ENCODE measurements around the gene DSG3. TPM values are rescaled to one million over a fixed set of nuclear protein-coding genes. Genes with fewer than 3 reads are reported as not detected.

The DSG3 gene
- total and polyA plus RNA-seq, 2 of the 13 experiments (the other 11 are each of a cell fraction or from before 2014, with no cell fraction given) = not detected

DNA sequence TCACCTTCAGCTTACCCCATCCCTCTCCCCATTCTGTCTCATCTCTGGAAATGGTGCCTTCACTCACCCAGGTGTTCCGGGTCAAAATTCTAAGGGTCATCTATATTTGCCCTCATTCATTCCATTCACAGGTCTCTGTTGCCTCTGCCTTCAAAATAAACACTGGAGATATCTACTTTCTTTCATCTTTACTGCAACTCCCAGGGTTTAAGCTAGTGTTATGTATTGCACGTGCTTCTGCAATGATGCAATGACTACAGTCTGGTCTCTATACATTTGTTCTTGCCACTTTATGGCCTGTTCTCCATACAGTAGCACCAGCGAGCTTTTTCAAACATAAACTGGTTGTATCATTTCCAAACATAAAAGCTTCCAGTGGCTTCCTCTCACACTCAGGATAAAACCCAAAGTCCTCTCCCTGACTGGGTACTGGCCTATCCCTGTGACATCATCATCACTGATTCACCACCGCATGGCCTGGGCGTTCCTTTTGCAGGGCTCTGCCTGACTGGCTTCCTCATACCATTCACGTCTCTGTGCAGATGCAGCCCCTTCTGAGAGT lies 64.7 kb downstream of the DSG3 start (continued):
- TF ChIP-seq, protein P1, sequence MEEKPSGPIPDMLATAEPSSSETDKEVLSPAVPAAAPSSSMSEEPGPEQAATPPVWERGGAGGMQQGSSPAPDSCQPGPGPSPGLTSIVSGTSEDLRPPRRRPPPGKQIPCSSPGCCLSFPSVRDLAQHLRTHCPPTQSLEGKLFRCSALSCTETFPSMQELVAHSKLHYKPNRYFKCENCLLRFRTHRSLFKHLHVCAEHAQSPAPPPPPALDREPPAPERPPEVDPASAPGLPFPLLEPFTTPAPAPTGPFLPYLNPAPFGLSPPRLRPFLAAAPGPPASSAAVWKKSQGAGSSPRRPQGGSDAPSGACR (CRISPR knock-in tag; IDR thresholded peaks at IDR 0.05) = peak; percentile 53; the same call in 1 of the 2 replicates
- TF ChIP-seq ETV6 (CRISPR knock-in tag; conservative IDR thresholded peaks at IDR 0.05) (0 out of 2 replicates have a peak, but pooled peaks have one; percentile 40), HNF4G (IDR thresholded peaks at IDR 0.05; ENCODE audit: borderline replicate concordance, low read depth, low read length) (peak; percentile 56; the same call in 1 of the 2 replicates), HNF4G (CRISPR knock-in tag; IDR thresholded peaks at IDR 0.05; ENCODE audit: borderline replicate concordance, low read depth) (no peak), MTA3 (CRISPR knock-in tag; IDR thresholded peaks at IDR 0.05) (no peak), MYNN (CRISPR knock-in tag; IDR thresholded peaks at IDR 0.05; ENCODE audit: low read depth) (no peak), ZNF878 (CRISPR knock-in tag; IDR thresholded peaks at IDR 0.05) (no peak), TGIF2 (CRISPR knock-in tag; IDR thresholded peaks at IDR 0.05) (peak; percentile 54), HNRNPH1 (optimal IDR thresholded peaks at IDR 0.05; ENCODE audit: low read depth, low read length) (no peak), FIP1L1 (IDR thresholded peaks at IDR 0.05; ENCODE audit: borderline replicate concordance, insufficient read depth, low read depth, low read length) (no peak), ZNF589 (CRISPR knock-in tag; conservative IDR thresholded peaks at IDR 0.05) (0 out of 2 replicates have a peak, but pooled peaks have one; percentile 60), NCOA2 (CRISPR knock-in tag; IDR thresholded peaks at IDR 0.05) (peak; percentile 95), TBX2 (CRISPR knock-in tag; IDR thresholded peaks at IDR 0.05; ENCODE audit: borderline replicate concordance) (peak; percentile 100)
- TF ChIP-seq, protein P2, sequence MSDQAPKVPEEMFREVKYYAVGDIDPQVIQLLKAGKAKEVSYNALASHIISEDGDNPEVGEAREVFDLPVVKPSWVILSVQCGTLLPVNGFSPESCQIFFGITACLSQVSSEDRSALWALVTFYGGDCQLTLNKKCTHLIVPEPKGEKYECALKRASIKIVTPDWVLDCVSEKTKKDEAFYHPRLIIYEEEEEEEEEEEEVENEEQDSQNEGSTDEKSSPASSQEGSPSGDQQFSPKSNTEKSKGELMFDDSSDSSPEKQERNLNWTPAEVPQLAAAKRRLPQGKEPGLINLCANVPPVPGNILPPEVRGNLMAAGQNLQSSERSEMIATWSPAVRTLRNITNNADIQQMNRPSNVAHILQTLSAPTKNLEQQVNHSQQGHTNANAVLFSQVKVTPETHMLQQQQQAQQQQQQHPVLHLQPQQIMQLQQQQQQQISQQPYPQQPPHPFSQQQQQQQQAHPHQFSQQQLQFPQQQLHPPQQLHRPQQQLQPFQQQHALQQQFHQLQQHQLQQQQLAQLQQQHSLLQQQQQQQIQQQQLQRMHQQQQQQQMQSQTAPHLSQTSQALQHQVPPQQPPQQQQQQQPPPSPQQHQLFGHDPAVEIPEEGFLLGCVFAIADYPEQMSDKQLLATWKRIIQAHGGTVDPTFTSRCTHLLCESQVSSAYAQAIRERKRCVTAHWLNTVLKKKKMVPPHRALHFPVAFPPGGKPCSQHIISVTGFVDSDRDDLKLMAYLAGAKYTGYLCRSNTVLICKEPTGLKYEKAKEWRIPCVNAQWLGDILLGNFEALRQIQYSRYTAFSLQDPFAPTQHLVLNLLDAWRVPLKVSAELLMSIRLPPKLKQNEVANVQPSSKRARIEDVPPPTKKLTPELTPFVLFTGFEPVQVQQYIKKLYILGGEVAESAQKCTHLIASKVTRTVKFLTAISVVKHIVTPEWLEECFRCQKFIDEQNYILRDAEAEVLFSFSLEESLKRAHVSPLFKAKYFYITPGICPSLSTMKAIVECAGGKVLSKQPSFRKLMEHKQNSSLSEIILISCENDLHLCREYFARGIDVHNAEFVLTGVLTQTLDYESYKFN (CRISPR knock-in tag; conservative IDR thresholded peaks at IDR 0.05) = peak; percentile 86
- TF ChIP-seq, protein P3, sequence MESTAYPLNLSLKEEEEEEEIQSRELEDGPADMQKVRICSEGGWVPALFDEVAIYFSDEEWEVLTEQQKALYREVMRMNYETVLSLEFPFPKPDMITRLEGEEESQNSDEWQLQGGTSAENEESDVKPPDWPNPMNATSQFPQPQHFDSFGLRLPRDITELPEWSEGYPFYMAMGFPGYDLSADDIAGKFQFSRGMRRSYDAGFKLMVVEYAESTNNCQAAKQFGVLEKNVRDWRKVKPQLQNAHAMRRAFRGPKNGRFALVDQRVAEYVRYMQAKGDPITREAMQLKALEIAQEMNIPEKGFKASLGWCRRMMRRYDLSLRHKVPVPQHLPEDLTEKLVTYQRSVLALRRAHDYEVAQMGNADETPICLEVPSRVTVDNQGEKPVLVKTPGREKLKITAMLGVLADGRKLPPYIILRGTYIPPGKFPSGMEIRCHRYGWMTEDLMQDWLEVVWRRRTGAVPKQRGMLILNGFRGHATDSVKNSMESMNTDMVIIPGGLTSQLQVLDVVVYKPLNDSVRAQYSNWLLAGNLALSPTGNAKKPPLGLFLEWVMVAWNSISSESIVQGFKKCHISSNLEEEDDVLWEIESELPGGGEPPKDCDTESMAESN (CRISPR knock-in tag; conservative IDR thresholded peaks at IDR 0.05) = peak; percentile 84
- TF ChIP-seq, protein P4, sequence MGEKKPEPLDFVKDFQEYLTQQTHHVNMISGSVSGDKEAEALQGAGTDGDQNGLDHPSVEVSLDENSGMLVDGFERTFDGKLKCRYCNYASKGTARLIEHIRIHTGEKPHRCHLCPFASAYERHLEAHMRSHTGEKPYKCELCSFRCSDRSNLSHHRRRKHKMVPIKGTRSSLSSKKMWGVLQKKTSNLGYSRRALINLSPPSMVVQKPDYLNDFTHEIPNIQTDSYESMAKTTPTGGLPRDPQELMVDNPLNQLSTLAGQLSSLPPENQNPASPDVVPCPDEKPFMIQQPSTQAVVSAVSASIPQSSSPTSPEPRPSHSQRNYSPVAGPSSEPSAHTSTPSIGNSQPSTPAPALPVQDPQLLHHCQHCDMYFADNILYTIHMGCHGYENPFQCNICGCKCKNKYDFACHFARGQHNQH (CRISPR knock-in tag; IDR thresholded peaks at IDR 0.05) = 0 out of 2 replicates have a peak, but pooled peaks have one; percentile 15
- TF ChIP-seq, protein P5, sequence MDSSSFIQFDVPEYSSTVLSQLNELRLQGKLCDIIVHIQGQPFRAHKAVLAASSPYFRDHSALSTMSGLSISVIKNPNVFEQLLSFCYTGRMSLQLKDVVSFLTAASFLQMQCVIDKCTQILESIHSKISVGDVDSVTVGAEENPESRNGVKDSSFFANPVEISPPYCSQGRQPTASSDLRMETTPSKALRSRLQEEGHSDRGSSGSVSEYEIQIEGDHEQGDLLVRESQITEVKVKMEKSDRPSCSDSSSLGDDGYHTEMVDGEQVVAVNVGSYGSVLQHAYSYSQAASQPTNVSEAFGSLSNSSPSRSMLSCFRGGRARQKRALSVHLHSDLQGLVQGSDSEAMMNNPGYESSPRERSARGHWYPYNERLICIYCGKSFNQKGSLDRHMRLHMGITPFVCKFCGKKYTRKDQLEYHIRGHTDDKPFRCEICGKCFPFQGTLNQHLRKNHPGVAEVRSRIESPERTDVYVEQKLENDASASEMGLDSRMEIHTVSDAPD (CRISPR knock-in tag; IDR thresholded peaks at IDR 0.05) = peak; percentile 95
- TF ChIP-seq, protein P6, sequence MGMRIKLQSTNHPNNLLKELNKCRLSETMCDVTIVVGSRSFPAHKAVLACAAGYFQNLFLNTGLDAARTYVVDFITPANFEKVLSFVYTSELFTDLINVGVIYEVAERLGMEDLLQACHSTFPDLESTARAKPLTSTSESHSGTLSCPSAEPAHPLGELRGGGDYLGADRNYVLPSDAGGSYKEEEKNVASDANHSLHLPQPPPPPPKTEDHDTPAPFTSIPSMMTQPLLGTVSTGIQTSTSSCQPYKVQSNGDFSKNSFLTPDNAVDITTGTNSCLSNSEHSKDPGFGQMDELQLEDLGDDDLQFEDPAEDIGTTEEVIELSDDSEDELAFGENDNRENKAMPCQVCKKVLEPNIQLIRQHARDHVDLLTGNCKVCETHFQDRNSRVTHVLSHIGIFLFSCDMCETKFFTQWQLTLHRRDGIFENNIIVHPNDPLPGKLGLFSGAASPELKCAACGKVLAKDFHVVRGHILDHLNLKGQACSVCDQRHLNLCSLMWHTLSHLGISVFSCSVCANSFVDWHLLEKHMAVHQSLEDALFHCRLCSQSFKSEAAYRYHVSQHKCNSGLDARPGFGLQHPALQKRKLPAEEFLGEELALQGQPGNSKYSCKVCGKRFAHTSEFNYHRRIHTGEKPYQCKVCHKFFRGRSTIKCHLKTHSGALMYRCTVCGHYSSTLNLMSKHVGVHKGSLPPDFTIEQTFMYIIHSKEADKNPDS (CRISPR knock-in tag; IDR thresholded peaks at IDR 0.05) = peak; percentile 62; the same call in 1 of the 2 replicates
